Activated B cell treated with CpG ODN at 0.5 μM for 24 hours (primary cell): ENCODE measurements around the gene CLTB. TPM values are rescaled to one million over a fixed set of nuclear protein-coding genes. Genes with fewer than 3 reads are reported as not detected.

ENCODE experiments used
- ATAC-seq: fragments of 200-7000 bp; cut with Tn5 transposase; one replicate; pipeline ENCODE4 v1.10.0; 2021; ENCODE audit warnings: low read depth, mild to moderate bottlenecking, moderate library complexity
- CTCF ChIA-PET: fragments of 350-600 bp; sonication (Branson Sonifier 250); formaldehyde crosslinking; loops from one replicate; lab custom pipeline; 2021; ENCODE audit warnings: antibody characterized with exemption; lab: Charles Lee
- POLR2A ChIA-PET: fragments of 350-600 bp; sonication (Branson Sonifier 250); formaldehyde crosslinking; loops from one replicate; lab custom pipeline; 2021; ENCODE audit warnings: antibody characterized with exemption; lab: Charles Lee
- DNase-seq: peaks from one replicate; pipeline ENCODE4 v3.0.0; 2022
- H3K27ac Mint-ChIP-seq: one replicate; pipeline ENCODE4 v1.8.0; 2020; ENCODE audit warnings: mixed read lengths
- H3K27me3 Mint-ChIP-seq: one replicate; pipeline ENCODE4 v1.8.0; 2021; ENCODE audit warnings: mixed read lengths
- H3K36me3 Mint-ChIP-seq: one replicate; pipeline ENCODE4 v1.8.0; 2021; ENCODE audit warnings: low read depth, mixed read lengths
- H3K4me1 Mint-ChIP-seq: one replicate; pipeline ENCODE4 v1.8.0; 2021; ENCODE audit warnings: mixed read lengths
- H3K4me3 Mint-ChIP-seq: one replicate; pipeline ENCODE4 v1.8.0; 2020; ENCODE audit warnings: mild to moderate bottlenecking, mixed read lengths
- H3K9me3 Mint-ChIP-seq: one replicate; pipeline ENCODE4 v1.8.0; 2020; ENCODE audit warnings: mixed read lengths
- intact Hi-C: fragments of 100-400 bp; cut with micrococcal nuclease; formaldehyde crosslinking; loops from one replicate; pipeline ENCODE4 v1.15.1; 2024
- total RNA-seq: library from RNA; stranded (reverse); gene quantifications from 2 replicates; pipeline ENCODE4 v1.2.3, GENCODE V29; 2022
- TF ChIP-seq, protein P1 (sequence below): fragments of 200-600 bp; IDR thresholded peaks from one replicate; pipeline ENCODE4 v1.8.0; 2022; ENCODE audit warnings: antibody characterized with exemption, mild to moderate bottlenecking

The CLTB gene
- total RNA-seq, 1 donor from 2014 or later = 29.5 TPM

DNA sequence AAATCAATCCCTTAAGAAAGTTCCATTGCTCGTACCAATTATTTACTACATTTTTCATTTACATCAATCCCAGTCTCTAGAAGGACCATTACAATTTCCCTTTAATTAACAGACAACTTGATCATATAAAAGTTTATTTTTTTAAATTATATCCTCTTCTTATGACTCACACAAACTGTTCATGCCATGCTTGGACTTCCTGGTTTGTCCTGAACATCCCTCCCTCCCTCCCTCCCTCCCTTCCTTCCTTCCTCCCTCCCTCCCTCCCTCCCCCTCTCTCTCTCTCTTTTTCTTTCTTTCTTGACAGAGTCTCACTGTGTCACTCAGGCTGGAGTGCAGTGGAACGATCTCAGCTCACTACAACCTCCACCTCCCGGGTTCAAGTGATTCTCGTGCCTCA, 11.6 kb upstream of the CLTB start:
- TF ChIP-seq, protein P1, sequence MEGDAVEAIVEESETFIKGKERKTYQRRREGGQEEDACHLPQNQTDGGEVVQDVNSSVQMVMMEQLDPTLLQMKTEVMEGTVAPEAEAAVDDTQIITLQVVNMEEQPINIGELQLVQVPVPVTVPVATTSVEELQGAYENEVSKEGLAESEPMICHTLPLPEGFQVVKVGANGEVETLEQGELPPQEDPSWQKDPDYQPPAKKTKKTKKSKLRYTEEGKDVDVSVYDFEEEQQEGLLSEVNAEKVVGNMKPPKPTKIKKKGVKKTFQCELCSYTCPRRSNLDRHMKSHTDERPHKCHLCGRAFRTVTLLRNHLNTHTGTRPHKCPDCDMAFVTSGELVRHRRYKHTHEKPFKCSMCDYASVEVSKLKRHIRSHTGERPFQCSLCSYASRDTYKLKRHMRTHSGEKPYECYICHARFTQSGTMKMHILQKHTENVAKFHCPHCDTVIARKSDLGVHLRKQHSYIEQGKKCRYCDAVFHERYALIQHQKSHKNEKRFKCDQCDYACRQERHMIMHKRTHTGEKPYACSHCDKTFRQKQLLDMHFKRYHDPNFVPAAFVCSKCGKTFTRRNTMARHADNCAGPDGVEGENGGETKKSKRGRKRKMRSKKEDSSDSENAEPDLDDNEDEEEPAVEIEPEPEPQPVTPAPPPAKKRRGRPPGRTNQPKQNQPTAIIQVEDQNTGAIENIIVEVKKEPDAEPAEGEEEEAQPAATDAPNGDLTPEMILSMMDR = no peak
- no peak for DNase-seq
- no peak overlapping the region for H3K4me3 Mint-ChIP-seq
- no peaks in the 10 kb centered on the region for H3K36me3 Mint-ChIP-seq
- no peak overlapping the region for H3K27ac Mint-ChIP-seq
- intact Hi-C loops = no loop called here
- no peaks in the 10 kb centered on the region for H3K4me1 Mint-ChIP-seq
- ChIA-PET CTCF (no interaction called here), POLR2A (no interaction called here)
- no peaks in the 10 kb centered on the region for H3K9me3 Mint-ChIP-seq
- no peak for ATAC-seq
- H3K27me3 Mint-ChIP-seq = peaks cover 4% of the 10 kb centered on the region

DNA sequence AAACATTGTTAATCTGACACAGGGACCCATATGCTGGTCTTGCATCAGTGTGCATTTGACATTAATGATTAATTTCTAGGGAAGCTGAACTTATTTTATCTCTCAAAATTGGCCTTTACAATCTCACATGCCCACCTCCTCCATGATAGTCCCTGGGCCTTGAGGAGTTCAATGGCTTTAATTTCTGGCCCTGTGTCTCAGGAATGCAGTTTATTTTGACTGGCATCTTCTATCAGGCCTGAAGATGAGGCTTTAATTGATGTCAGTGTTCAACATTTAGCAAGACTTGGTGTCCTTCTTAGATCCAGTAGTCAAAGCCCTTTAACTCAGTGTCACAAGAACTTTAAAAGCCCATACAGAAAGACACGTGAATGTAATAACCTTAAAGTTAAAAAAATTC, 10.5 kb upstream of the CLTB start:
- ATAC-seq = no peak
- H3K9me3 Mint-ChIP-seq = no peaks in the 10 kb centered on the region
- no peaks in the 10 kb centered on the region for H3K4me1 Mint-ChIP-seq
- no peak overlapping the region for H3K27ac Mint-ChIP-seq
- ChIA-PET CTCF (interaction anchor here (0.6 kb wide), 1 partner anchor 10 kb away, joined by 3 read pairs; the partner anchor contains the start of gene CLTB), POLR2A (interaction anchor here (0.6 kb wide), 1 partner anchor 23 kb away, joined by 3 read pairs; no protein-coding TSS in a partner anchor)
- H3K27me3 Mint-ChIP-seq = peaks cover 4% of the 10 kb centered on the region
- intact Hi-C loops = no loop called here
- H3K4me3 Mint-ChIP-seq = no peak overlapping the region
- no peaks in the 10 kb centered on the region for H3K36me3 Mint-ChIP-seq
- DNase-seq = no peak
- TF ChIP-seq, protein P1 = no peak

DNA sequence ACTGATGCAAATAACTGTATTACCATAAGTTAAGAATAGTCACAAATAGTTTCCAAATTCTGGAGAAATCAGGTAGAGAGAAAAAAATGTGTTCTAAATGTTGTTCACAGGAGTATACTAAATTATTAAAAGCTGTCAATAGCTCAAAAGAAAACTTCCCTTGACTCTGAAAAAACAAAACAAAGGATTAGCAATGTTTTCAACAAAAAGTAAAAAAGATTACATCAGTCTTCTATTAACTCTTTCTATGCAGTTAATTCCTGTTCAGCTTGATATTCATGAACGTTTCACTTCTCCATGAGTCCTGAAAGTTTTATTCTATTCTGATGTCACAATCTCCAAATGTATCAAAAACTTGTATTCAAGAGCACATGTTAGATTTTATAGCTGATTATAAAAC, 9.5 kb upstream of the CLTB start:
- no peak overlapping the region for H3K27ac Mint-ChIP-seq
- DNase-seq = no peak
- ChIA-PET CTCF (interaction anchor here (0.6 kb wide), 1 partner anchor 22 kb away, joined by 3 read pairs; no protein-coding TSS in a partner anchor), POLR2A (no interaction called here)
- no peaks in the 10 kb centered on the region for H3K36me3 Mint-ChIP-seq
- no peaks in the 10 kb centered on the region for H3K9me3 Mint-ChIP-seq
- no peak overlapping the region for H3K4me3 Mint-ChIP-seq
- ATAC-seq = no peak
- TF ChIP-seq, protein P1 = no peak
- H3K4me1 Mint-ChIP-seq = no peaks in the 10 kb centered on the region
- H3K27me3 Mint-ChIP-seq = peaks cover 7% of the 10 kb centered on the region
- intact Hi-C loops = no loop called here

DNA sequence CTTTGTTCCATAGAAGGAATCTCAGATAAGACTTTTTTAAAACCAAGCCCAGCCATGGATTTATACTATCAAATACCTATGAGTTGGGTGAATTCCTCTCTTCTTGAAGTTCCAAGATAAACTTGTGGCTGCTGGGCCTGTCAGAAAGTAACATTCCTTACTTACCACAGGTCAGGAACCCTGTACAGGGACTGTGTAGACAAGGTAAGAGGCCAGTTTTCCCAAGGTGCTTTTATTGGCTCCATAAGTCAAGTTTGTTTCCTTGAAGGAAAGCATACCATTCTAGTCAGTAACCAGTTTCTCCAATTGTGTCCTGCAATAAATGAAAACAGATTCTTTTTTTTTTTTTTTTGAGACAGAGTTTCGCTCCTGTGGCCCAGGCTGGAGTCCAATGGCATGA, 8.8 kb upstream of the CLTB start:
- intact Hi-C loops = no loop called here
- CTCF ChIA-PET = no interaction called here
- Mint-ChIP-seq H3K4me3 (no peak overlapping the region), H3K27me3 (peaks cover 11% of the 10 kb centered on the region), H3K36me3 (no peaks in the 10 kb centered on the region), H3K4me1 (no peaks in the 10 kb centered on the region), H3K9me3 (no peaks in the 10 kb centered on the region), H3K27ac (no peak overlapping the region)
- POLR2A ChIA-PET = no interaction called here
- DNase-seq (no peak), ATAC-seq (no peak)
- TF ChIP-seq, protein P1 = no peak

DNA sequence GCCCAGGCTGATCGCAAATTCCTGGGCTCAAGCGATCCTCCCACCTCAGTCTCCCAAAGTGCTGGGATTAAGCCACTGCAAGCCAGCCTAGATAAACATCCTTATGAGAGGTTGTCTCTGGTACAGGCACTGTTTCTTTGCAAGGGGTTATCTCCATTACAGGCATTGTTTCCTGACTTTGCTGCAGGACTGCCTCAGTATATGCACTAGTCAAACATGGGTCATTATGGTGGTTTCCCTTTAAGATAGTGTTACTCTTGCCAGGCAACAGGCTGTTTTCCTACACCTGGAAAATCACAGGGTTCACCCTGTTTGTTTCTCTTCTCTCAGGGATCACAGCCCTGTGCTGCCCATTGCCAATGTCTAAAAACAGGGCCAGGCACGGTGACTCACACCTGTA, 7.8 kb upstream of the CLTB start:
- Mint-ChIP-seq H3K27me3 (peaks cover 11% of the 10 kb centered on the region), H3K4me1 (no peaks in the 10 kb centered on the region), H3K9me3 (no peaks in the 10 kb centered on the region), H3K4me3 (no peak overlapping the region), H3K27ac (no peak overlapping the region), H3K36me3 (no peaks in the 10 kb centered on the region)
- CTCF ChIA-PET = no interaction called here
- DNase-seq = no peak
- no peak for ATAC-seq
- TF ChIP-seq, protein P1 = no peak
- intact Hi-C loops = no loop called here
- POLR2A ChIA-PET = no interaction called here
